OCI-LY3 (cell line): ENCODE measurements around the gene USH2A.

Experiments
- EZH2phosphoT487 ChIP-seq: fragments of 200-600 bp; shearing (Covaris generic); IDR thresholded peaks from 2 replicates; pipeline ENCODE4 v1.6.1; 2018; ENCODE audit warnings: antibody characterized with exemption, mixed run types, low read depth
- TF ChIP-seq, protein P1 (sequence below): fragments of 200-600, 300-600 bp; sonication (generic); IDR thresholded peaks from 2 replicates; pipeline ENCODE4 v1.5.1; 2014; ENCODE audit warnings: antibody characterized with exemption, low read length, low read depth

DNA sequence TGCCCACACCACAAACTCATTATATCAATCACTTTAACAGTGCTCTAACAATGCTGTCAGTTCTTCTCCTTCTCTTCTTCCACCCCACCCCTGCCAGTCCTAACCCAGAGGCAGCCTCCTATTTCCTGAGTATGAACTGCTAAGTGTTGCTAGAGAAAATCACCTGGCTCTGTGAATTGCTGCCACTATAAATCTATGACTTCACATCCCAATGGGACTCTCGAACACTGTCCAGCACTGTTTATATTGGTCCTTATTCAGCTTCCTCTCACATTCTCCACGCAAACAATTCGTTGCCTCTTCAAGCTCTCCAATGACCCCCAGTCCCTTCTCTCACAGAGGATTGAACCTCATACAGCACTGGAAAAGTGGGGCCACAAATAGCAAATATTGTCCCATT, 27.0 kb upstream of the USH2A start:
- TF ChIP-seq, protein P1, sequence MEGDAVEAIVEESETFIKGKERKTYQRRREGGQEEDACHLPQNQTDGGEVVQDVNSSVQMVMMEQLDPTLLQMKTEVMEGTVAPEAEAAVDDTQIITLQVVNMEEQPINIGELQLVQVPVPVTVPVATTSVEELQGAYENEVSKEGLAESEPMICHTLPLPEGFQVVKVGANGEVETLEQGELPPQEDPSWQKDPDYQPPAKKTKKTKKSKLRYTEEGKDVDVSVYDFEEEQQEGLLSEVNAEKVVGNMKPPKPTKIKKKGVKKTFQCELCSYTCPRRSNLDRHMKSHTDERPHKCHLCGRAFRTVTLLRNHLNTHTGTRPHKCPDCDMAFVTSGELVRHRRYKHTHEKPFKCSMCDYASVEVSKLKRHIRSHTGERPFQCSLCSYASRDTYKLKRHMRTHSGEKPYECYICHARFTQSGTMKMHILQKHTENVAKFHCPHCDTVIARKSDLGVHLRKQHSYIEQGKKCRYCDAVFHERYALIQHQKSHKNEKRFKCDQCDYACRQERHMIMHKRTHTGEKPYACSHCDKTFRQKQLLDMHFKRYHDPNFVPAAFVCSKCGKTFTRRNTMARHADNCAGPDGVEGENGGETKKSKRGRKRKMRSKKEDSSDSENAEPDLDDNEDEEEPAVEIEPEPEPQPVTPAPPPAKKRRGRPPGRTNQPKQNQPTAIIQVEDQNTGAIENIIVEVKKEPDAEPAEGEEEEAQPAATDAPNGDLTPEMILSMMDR: no peak
- TF ChIP-seq EZH2phosphoT487: no peak
